ENCODE measurements around the gene LTO1. TPM values are rescaled to one million over a fixed set of nuclear protein-coding genes. Genes with fewer than 3 reads are reported as not detected.

Gene LTO1
- total RNA-seq, 1 experiment from 2014 or later = 27.5 TPM

DNA sequence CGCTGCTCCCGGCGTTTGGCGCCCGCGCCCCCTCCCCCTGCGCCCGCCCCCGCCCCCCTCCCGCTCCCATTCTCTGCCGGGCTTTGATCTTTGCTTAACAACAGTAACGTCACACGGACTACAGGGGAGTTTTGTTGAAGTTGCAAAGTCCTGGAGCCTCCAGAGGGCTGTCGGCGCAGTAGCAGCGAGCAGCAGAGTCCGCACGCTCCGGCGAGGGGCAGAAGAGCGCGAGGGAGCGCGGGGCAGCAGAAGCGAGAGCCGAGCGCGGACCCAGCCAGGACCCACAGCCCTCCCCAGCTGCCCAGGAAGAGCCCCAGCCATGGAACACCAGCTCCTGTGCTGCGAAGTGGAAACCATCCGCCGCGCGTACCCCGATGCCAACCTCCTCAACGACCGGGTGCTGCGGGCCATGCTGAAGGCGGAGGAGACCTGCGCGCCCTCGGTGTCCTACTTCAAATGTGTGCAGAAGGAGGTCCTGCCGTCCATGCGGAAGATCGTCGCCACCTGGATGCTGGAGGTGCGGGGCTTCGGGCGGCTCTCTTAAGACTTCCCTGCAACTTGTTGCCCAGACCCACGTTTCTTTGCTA is 34.1 kb downstream of the LTO1 start, which contains the start of gene CCND1 (continued):
- TF ChIP-seq ZBTB21 (CRISPR knock-in tag; IDR thresholded peaks at IDR 0.05; ENCODE audit: borderline replicate concordance) (no peak), ATF3 (CRISPR knock-in tag; conservative IDR thresholded peaks at IDR 0.05) (no peak), GRHL2 (CRISPR knock-in tag; IDR thresholded peaks at IDR 0.05; ENCODE audit: insufficient replicate concordance, severe bottlenecking) (no peak), OVOL2 (CRISPR knock-in tag; IDR thresholded peaks at IDR 0.05; ENCODE audit: borderline replicate concordance) (no peak), GTF2I (CRISPR knock-in tag; conservative IDR thresholded peaks at IDR 0.05) (no peak), SOX15 (CRISPR knock-in tag; IDR thresholded peaks at IDR 0.05) (no peak), TEAD1 (CRISPR knock-in tag; IDR thresholded peaks at IDR 0.05) (no peak; the same call in 1 of the 2 replicates), ESRRA (CRISPR knock-in tag; IDR thresholded peaks at IDR 0.05; ENCODE audit: borderline replicate concordance) (peak; percentile 51; the same call in 1 of the 2 replicates), ARID4B (CRISPR knock-in tag; IDR thresholded peaks at IDR 0.05; ENCODE audit: borderline replicate concordance) (peak; percentile 77), CTCF (IDR thresholded peaks at IDR 0.05) (no peak), GABPB1 (CRISPR knock-in tag; IDR thresholded peaks at IDR 0.05) (peak; percentile 60), EMX1 (CRISPR knock-in tag; IDR thresholded peaks at IDR 0.05) (no peak), TCF7 (CRISPR knock-in tag; IDR thresholded peaks at IDR 0.05; ENCODE audit: low read depth) (no peak; the same call in 1 of the 2 replicates), NFYB (CRISPR knock-in tag; conservative IDR thresholded peaks at IDR 0.05; ENCODE audit: low read depth) (peak; percentile 13; the same call in 1 of the 2 replicates), ELF4 (CRISPR knock-in tag; IDR thresholded peaks at IDR 0.05; ENCODE audit: low read depth) (no peak), ZNF232 (CRISPR knock-in tag; IDR thresholded peaks at IDR 0.05) (peak; percentile 37; the same call in 1 of the 2 replicates), E2F5 (CRISPR knock-in tag; IDR thresholded peaks at IDR 0.05) (no peak), RORB (CRISPR knock-in tag; IDR thresholded peaks at IDR 0.05) (no peak), ZNF219 (CRISPR knock-in tag; IDR thresholded peaks at IDR 0.05; ENCODE audit: borderline replicate concordance) (no peak), ZNF416 (CRISPR knock-in tag; IDR thresholded peaks at IDR 0.05) (no peak), SMAD4 (CRISPR knock-in tag; IDR thresholded peaks at IDR 0.05) (no peak), ZNF317 (CRISPR knock-in tag; IDR thresholded peaks at IDR 0.05; ENCODE audit: borderline replicate concordance, low read depth) (no peak), FOXK1 (CRISPR knock-in tag; IDR thresholded peaks at IDR 0.05) (peak; percentile 75), ETV6 (CRISPR knock-in tag; IDR thresholded peaks at IDR 0.05) (0 out of 2 replicates have a peak, but pooled peaks have one; percentile 31), USF2 (CRISPR knock-in tag; IDR thresholded peaks at IDR 0.05) (no peak), ZNF396 (CRISPR knock-in tag; IDR thresholded peaks at IDR 0.05; ENCODE audit: borderline replicate concordance) (no peak), USF1 (CRISPR knock-in tag; IDR thresholded peaks at IDR 0.05) (no peak), JAZF1 (CRISPR knock-in tag; IDR thresholded peaks at IDR 0.05) (no peak)
- TF ChIP-seq, protein P1, sequence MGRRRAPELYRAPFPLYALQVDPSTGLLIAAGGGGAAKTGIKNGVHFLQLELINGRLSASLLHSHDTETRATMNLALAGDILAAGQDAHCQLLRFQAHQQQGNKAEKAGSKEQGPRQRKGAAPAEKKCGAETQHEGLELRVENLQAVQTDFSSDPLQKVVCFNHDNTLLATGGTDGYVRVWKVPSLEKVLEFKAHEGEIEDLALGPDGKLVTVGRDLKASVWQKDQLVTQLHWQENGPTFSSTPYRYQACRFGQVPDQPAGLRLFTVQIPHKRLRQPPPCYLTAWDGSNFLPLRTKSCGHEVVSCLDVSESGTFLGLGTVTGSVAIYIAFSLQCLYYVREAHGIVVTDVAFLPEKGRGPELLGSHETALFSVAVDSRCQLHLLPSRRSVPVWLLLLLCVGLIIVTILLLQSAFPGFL (CRISPR knock-in tag; IDR thresholded peaks at IDR 0.05; ENCODE audit: borderline replicate concordance) = no peak
- TF ChIP-seq, protein P2, sequence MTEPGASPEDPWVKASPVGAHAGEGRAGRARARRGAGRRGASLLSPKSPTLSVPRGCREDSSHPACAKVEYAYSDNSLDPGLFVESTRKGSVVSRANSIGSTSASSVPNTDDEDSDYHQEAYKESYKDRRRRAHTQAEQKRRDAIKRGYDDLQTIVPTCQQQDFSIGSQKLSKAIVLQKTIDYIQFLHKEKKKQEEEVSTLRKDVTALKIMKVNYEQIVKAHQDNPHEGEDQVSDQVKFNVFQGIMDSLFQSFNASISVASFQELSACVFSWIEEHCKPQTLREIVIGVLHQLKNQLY (CRISPR knock-in tag; IDR thresholded peaks at IDR 0.05) = no peak
